K562 (cell line): ENCODE data around the gene CIAO2A.

Experiments
- DLX4 ChIP-seq: fragments of 250-450 bp; sonication (Bioruptor Pico); IDR thresholded peaks from 2 replicates; pipeline ENCODE4 v1.6.1; 2021; ENCODE audit warnings: mild to moderate bottlenecking
- FOXP1 ChIP-seq: sonication (generic); formaldehyde crosslinking; IDR thresholded peaks from 2 replicates; pipeline ENCODE4 v1.8.0; 2022; ENCODE audit warnings: mild to moderate bottlenecking, missing genetic modification reagents
- OTX1 ChIP-seq: fragments of 450-650 bp; formaldehyde crosslinking; IDR thresholded peaks from 2 replicates; pipeline ENCODE4 v1.4.0; 2022; ENCODE audit warnings: mild to moderate bottlenecking
- POLR2H ChIP-seq: IDR thresholded peaks from 2 replicates; pipeline ENCODE4 v1.6.1; 2016; ENCODE audit warnings: missing genetic modification characterization, low read depth, mild to moderate bottlenecking, control low read depth, missing compliant biosample characterization, moderate library complexity
- RCOR1 ChIP-seq, 2 experiments: IDR thresholded peaks; 2 replicates each; pipeline ENCODE4 v1.6.1; 2012; ENCODE audit warnings: low read depth in 2 of 2, low read length in 2 of 2, borderline replicate concordance in 1 of 2, improper control_type of control experiment in 1 of 2
- SRSF9 ChIP-seq: fragments of 200-400 bp; formaldehyde crosslinking; IDR thresholded peaks from 2 replicates; pipeline ENCODE4 v1.6.1; 2017; ENCODE audit warnings: low read depth, low read length, borderline replicate concordance

DNA sequence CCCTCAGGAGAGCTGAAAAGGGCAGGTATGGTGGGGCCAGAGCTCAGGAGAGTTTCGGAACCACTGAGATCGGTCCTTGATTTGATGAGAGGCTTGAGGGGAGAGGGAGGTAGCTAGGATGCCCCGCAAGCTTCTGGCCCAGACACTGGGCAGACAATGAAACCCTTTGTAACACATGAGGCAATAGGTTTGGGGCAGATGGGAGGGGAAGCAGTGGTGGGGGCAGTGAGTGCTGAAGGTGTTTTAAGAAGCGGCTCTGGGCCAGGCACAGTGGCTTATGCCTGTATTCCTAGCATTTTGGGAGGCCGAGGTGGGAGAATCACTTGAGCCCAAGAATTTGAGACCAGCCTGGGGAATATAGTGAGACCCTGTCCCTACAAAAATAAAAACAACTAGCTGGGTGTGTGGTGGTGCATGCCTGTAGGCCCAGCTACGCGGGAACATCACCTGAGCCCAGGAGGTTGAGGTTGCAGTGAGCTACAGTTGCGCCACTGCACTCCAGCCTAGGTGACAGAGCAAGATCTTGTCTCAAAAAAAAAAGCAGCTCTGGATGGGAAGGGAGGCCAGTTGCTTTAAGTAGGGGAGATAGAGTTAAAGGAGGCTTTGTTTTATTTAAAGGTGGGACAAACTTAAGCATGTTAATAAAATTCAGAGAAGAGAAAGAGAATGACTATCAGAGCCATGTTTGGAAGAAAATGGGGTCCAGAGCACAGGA is 48.3 kb upstream of the CIAO2A start:
- TF ChIP-seq RCOR1 (IDR thresholded peaks at IDR 0.05; ENCODE audit: borderline replicate concordance in 1 of 2, low read depth in 2 of 2, low read length in 2 of 2) = no peak
- no peak for TF ChIP-seq SRSF9
- TF ChIP-seq POLR2H (tag) = no peak
- no peak for TF ChIP-seq OTX1 (CRISPR knock-in tag)
- no peak for TF ChIP-seq DLX4 (CRISPR knock-in tag)
- no peak for TF ChIP-seq FOXP1 (CRISPR knock-in tag)
